HepG2 (cell line): ENCODE measurements around the gene SHISA5. TPM values are rescaled to one million over a fixed set of nuclear protein-coding genes. Genes with fewer than 3 reads are reported as not detected.

Experiments
- DMAP1 ChIP-seq: IDR thresholded peaks from 2 replicates; pipeline ENCODE4 v1.6.1; 2016
- EHMT2 ChIP-seq: fragments of 200-600 bp; sonication (generic); IDR thresholded peaks from 2 replicates; pipeline ENCODE4 v1.7.0; 2017; ENCODE audit warnings: antibody characterized with exemption, low read depth, low read length, borderline replicate concordance
- FOXC1 ChIP-seq: sonication (generic); formaldehyde crosslinking; IDR thresholded peaks from 2 replicates; pipeline ENCODE4 v1.8.0; 2022; ENCODE audit warnings: mild to moderate bottlenecking, missing genetic modification reagents, borderline replicate concordance
- HNRNPK ChIP-seq: fragments of 200-400 bp; formaldehyde crosslinking; IDR thresholded peaks from 2 replicates; pipeline ENCODE4 v1.6.1; 2018; ENCODE audit warnings: low read length, low read depth, moderate library complexity, mild to moderate bottlenecking; ENCODE audit not compliant: poor library complexity, severe bottlenecking
- LCORL ChIP-seq, 2 experiments: fragments of 450-650 bp in 1 of 2; sonication (generic) in 1 of 2; formaldehyde crosslinking in 1 of 2; IDR thresholded peaks; 2 replicates each; pipeline versions ENCODE4 v1.5.0 to v1.6.1; 2017 to 2020; ENCODE audit warnings: antibody characterized with exemption in 1 of 2, missing genetic modification reagents in 1 of 2
- MED13 ChIP-seq: sonication (generic); formaldehyde crosslinking; IDR thresholded peaks from 2 replicates; pipeline ENCODE4 v1.5.0; 2020; ENCODE audit warnings: missing genetic modification reagents
- NONO ChIP-seq, 2 experiments: fragments of 450-650 bp in 1 of 2; sonication (generic) in 1 of 2; formaldehyde crosslinking in 1 of 2; IDR thresholded peaks in 1 of 2; conservative IDR thresholded peaks in 1 of 2; 2 replicates each; pipeline versions ENCODE4 v1.6.1 to v1.8.0; 2017 to 2022; ENCODE audit warnings: mild to moderate bottlenecking in 1 of 2, missing genetic modification reagents in 1 of 2, moderate library complexity in 1 of 2
- NR0B2 ChIP-seq: sonication (generic); formaldehyde crosslinking; IDR thresholded peaks from 2 replicates; pipeline ENCODE4 v1.4.0; 2020; ENCODE audit warnings: mild to moderate bottlenecking, missing genetic modification reagents
- REXO4 ChIP-seq: sonication (generic); formaldehyde crosslinking; IDR thresholded peaks from 2 replicates; pipeline ENCODE4 v1.8.0; 2022; ENCODE audit warnings: missing genetic modification reagents, mild to moderate bottlenecking, borderline replicate concordance
- SIX1 ChIP-seq: sonication (generic); formaldehyde crosslinking; IDR thresholded peaks from 2 replicates; pipeline ENCODE4 v1.4.0; 2020; ENCODE audit warnings: missing genetic modification reagents, borderline replicate concordance
- TMF1 ChIP-seq: sonication (generic); formaldehyde crosslinking; IDR thresholded peaks from 2 replicates; pipeline ENCODE4 v1.8.1; 2022; ENCODE audit warnings: low read depth, missing genetic modification reagents
- ZBTB25 ChIP-seq: IDR thresholded peaks from 2 replicates; pipeline ENCODE4 v1.6.1; 2018; ENCODE audit warnings: missing genetic modification reagents
- ZNF101 ChIP-seq: sonication (generic); formaldehyde crosslinking; IDR thresholded peaks from 2 replicates; pipeline ENCODE4 v1.4.0; 2020; ENCODE audit warnings: mild to moderate bottlenecking, low read depth, missing genetic modification reagents, borderline replicate concordance
- polyA plus RNA-seq, 8 experiments: library from polyadenylated mRNA; depleted of rRNA in 3 of 8; stranded (reverse) in 7 of 8; unstranded in 1 of 8; fragments of >200 nt; fragmentation: Illumina TruSeq in 4 of 8; extraction: Trizol in 4 of 8; gene quantifications; 2 replicates each; pipeline versions ENCODE4 v1.2.1 to v1.2.3, GENCODE V29; 2011 to 2016; ENCODE audit warnings: low read depth in 4 of 8, missing spikeins in 1 of 8, mixed read lengths in 1 of 8; ENCODE audit not compliant: insufficient read depth in 1 of 8
- total RNA-seq, 5 experiments: library from RNA; depleted of rRNA; stranded (reverse); fragments of >200 nt; fragmentation: Illumina TruSeq; extraction: Trizol; gene quantifications; 2 replicates each; pipeline ENCODE4 v1.2.3, GENCODE V29; 2016; ENCODE audit warnings: low read depth in 1 of 5

SHISA5 gene
- total and polyA plus RNA-seq, 2 of the 13 experiments (the other 11 are each of a cell fraction or from before 2014, with no cell fraction given): 75.8 to 91.4 TPM

GRCh38 chr3:48429317-48429959 is 74.5 kb downstream of the SHISA5 start (continued):
- TF ChIP-seq FOXC1 (CRISPR knock-in tag) (0 out of 2 replicates have a peak, but pooled peaks have one; percentile 16), EHMT2 (no peak), ZBTB25 (CRISPR knock-in tag) (0 out of 2 replicates have a peak, but pooled peaks have one; percentile 7), SIX1 (CRISPR knock-in tag) (no peak), ZNF101 (CRISPR knock-in tag) (no peak), MED13 (no peak), REXO4 (CRISPR knock-in tag) (no peak), DMAP1 (CRISPR knock-in tag) (no peak), NR0B2 (CRISPR knock-in tag) (no peak), HNRNPK (peak; percentile 81), LCORL (IDR thresholded peaks at IDR 0.05) (no peak), LCORL (CRISPR knock-in tag; IDR thresholded peaks at IDR 0.05) (no peak), NONO (IDR thresholded peaks at IDR 0.05) (no peak), NONO (CRISPR knock-in tag; conservative IDR thresholded peaks at IDR 0.05) (no peak), TMF1 (CRISPR knock-in tag) (peak; percentile 23; the same call in 1 of the 2 replicates)
